ENCODE results near the gene LLGL2.
"Not testable (repeated sequence)": the region's sequence is repeated elsewhere in the genome, so short reads cannot be mapped to it uniquely, and the experiment has no call there.

The LLGL2 gene

DNA sequence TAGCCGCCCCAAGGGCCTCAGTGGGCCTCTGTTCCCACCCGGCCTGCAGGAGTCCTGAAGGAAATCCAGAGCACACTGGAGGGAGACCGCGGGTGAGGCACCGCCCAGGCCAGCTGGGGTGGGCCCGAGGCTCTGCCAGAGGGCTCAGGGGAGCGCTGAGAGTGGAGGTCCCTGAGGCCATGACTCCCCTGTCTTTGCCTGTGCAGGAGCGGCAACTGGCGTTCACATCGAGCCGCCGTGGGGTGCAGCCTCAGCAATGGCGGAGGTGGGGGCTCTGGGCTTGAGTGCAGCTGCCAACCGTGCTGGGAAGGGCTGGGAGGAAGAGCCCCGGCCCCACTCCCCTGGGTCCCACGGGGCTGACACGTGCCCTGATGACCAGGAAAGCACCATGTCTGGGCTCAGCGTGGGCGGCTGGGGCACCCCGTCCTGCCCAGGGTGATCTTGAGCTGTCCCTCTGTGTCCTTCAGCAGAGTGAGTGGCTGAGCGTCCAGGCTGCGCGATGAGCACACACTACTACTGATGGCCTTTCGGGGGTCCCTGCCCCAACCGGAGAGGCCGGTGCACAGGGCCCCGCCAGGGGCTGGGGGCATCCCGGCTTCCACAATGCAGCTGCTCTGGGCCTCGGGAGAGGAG is 49.0 kb downstream of the LLGL2 start:
- DNase-seq (ENCODE audit: low read depth), result no peak
- no peak overlapping the region for H3K4me3 ChIP-seq (ENCODE audit: low read depth, low read length)
- TF ChIP-seq, protein P1, sequence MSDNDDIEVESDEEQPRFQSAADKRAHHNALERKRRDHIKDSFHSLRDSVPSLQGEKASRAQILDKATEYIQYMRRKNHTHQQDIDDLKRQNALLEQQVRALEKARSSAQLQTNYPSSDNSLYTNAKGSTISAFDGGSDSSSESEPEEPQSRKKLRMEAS (IDR thresholded peaks at IDR 0.05; ENCODE audit: low read depth, low read length), result no peak
- TF ChIP-seq POLR2A (IDR thresholded peaks at IDR 0.05; ENCODE audit: extremely low read depth, insufficient read length) (no peak), MYC (IDR thresholded peaks at IDR 0.05; ENCODE audit: low read depth, low read length) (no peak)
- TF ChIP-seq, protein P2, sequence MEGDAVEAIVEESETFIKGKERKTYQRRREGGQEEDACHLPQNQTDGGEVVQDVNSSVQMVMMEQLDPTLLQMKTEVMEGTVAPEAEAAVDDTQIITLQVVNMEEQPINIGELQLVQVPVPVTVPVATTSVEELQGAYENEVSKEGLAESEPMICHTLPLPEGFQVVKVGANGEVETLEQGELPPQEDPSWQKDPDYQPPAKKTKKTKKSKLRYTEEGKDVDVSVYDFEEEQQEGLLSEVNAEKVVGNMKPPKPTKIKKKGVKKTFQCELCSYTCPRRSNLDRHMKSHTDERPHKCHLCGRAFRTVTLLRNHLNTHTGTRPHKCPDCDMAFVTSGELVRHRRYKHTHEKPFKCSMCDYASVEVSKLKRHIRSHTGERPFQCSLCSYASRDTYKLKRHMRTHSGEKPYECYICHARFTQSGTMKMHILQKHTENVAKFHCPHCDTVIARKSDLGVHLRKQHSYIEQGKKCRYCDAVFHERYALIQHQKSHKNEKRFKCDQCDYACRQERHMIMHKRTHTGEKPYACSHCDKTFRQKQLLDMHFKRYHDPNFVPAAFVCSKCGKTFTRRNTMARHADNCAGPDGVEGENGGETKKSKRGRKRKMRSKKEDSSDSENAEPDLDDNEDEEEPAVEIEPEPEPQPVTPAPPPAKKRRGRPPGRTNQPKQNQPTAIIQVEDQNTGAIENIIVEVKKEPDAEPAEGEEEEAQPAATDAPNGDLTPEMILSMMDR (IDR thresholded peaks at IDR 0.05; ENCODE audit: low read depth, low read length), result no peak

DNA sequence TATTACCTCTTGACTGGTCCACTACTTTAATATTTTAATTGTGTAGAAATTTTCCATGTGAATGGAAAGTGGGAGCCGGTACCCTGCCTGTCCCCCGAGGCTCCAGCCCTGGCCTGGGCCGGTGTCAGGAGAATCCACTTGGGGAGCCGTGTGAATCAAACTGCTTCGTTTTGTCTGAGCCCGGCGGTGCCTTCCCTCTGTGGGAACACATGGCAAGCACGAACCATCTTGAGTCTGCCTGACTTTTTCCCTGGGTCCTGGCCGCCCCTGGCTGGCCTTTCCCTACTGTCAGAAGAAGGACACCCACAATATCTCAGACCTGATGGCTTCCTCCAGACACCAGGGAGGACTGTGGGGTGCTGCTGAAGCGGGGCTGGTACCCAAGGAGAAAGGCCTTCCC is 49.7 kb downstream of the LLGL2 start:
- TF ChIP-seq, protein P1 (IDR thresholded peaks at IDR 0.05; ENCODE audit: low read depth, low read length), result no peak
- TF ChIP-seq POLR2A (IDR thresholded peaks at IDR 0.05; ENCODE audit: extremely low read depth, insufficient read length), result no peak
- TF ChIP-seq, protein P2 (IDR thresholded peaks at IDR 0.05; ENCODE audit: low read depth, low read length), result no peak
- no peak for TF ChIP-seq MYC (IDR thresholded peaks at IDR 0.05; ENCODE audit: low read depth, low read length)
- DNase-seq (ENCODE audit: low read depth), result no peak
- H3K4me3 ChIP-seq (ENCODE audit: low read depth, low read length), result no peak overlapping the region

DNA sequence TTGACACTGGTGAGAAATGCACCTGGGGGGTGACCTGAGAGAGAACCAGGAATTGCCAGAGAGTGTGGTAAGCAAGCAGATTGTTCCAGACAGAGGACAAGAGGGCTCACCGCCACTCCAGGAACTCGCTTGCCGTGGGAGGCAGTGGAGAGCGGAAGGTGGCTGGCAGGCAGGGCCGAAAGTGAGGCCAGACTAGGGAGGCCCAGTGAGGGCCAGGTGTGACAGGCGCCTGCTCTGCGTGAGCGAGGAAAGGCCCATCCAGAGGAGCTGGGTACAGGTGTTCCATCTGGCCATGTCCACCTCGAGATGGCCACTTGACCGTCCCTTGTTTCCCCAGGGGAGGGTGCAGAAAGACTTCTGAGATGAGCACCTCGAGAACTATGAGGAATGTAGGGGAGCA is 50.2 kb downstream of the LLGL2 start:
- H3K4me3 ChIP-seq (ENCODE audit: low read depth, low read length), result no peak overlapping the region
- TF ChIP-seq POLR2A (IDR thresholded peaks at IDR 0.05; ENCODE audit: extremely low read depth, insufficient read length), result no peak
- TF ChIP-seq, protein P2 (IDR thresholded peaks at IDR 0.05; ENCODE audit: low read depth, low read length), result no peak
- TF ChIP-seq, protein P1 (IDR thresholded peaks at IDR 0.05; ENCODE audit: low read depth, low read length), result no peak
- no peak for DNase-seq (ENCODE audit: low read depth)

DNA sequence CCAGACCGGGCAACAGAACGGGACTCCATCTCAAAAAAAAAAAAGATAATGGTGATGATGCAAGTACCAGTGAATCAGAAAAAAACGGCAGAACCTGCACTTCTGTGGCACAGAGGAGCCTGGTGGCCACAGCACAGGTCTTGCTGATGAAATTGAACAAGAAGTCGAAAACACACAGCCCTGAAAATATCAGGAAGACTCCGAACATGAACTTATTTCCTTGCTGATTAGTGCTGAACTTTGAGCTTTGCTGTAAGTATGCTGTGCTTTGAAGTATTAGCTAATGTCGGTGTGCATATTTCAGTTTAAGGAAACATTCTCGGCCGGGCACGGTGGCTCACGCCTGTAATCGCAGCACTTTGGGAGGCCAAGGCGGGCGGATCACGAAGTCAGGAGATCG is 51.2 kb downstream of the LLGL2 start:
- TF ChIP-seq MYC (IDR thresholded peaks at IDR 0.05; ENCODE audit: low read depth, low read length) (no peak), POLR2A (IDR thresholded peaks at IDR 0.05; ENCODE audit: extremely low read depth, insufficient read length) (no peak)
- TF ChIP-seq, protein P2 (IDR thresholded peaks at IDR 0.05; ENCODE audit: low read depth, low read length), result no peak
- TF ChIP-seq, protein P1 (IDR thresholded peaks at IDR 0.05; ENCODE audit: low read depth, low read length), result no peak
- DNase-seq (ENCODE audit: low read depth), result no peak
- no peak overlapping the region for H3K4me3 ChIP-seq (ENCODE audit: low read depth, low read length)

DNA sequence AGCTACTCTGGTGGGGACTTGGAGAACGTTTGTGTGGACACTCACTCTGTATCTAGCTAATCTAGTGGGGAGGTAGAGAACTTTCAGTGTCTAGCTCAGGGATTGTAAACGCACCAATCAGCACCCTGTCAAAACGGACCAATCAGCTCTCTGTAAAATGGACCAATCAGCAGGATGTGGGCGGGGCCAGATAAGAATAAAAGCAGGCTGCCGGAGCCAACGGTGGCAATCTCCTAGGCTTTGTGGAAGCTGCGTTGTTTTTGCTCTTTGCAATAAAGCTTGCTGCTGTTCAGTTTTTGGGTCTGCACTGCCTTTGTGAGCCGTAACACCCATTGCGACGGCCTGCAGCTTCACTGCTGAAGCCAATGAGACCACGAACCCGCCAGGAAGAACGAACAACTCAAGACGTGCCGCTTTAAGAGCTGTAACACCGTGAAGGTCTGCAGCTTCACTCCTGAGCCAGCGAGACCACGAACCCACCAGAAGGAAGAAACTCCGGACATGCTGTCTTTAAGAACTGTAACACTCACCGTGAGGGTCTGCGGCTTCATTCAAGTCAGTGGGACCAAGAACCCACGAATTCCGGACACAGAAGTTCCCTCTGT is 55.7 kb downstream of the LLGL2 start:
- not testable (repeated sequence) for DNase-seq (ENCODE audit: low read depth); H3K4me3 ChIP-seq (ENCODE audit: low read depth, low read length)

DNA sequence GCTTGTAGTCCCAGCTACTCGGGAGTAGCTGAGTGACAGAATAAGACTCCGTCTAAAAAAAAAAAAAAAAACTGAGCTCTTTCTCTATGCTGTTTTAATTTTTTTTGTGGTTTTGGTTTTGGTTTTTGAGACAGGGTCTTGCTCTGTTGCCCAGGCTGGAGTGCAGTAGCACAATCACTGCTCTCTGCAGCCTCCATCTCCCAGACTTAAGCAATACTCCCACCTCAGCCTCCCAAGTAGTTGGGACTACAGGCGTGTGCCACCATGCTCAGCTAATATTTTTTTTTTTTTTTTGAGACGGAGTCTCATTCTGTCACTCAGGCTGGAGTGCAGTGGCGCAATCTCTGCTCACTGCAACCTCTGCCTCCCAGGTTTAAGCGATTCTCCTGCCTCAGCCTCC is 57.7 kb downstream of the LLGL2 start:
- not testable (repeated sequence) for DNase-seq (ENCODE audit: low read depth)

DNA sequence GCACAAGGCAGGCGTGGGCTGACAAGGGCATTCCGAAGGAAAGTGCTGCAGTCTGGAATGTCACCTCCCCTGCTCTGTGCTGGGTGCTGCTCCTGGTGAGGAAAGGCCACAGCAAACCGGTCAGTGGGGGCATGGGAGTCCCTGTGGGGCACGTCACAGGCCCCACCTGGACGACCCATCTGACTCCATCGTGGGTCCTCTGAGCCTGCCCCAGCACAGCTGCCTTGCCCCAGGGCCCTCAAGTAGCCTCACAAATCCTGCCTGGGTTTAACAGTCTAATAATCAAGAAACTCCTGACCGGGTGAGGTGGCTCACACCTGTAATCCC is 59.3 kb downstream of the LLGL2 start:
- H3K4me3 ChIP-seq (ENCODE audit: low read depth, low read length), result no peak overlapping the region
- DNase-seq (ENCODE audit: low read depth), result no peak
- TF ChIP-seq, protein P1 (IDR thresholded peaks at IDR 0.05; ENCODE audit: low read depth, low read length), result no peak
- TF ChIP-seq, protein P2 (IDR thresholded peaks at IDR 0.05; ENCODE audit: low read depth, low read length), result no peak
- TF ChIP-seq POLR2A (IDR thresholded peaks at IDR 0.05; ENCODE audit: extremely low read depth, insufficient read length) (no peak), MYC (IDR thresholded peaks at IDR 0.05; ENCODE audit: low read depth, low read length) (no peak)

More for the DNA sequence above, 57.7 kb downstream of the LLGL2 start:
- not testable (repeated sequence) for H3K4me3 ChIP-seq (ENCODE audit: low read depth, low read length)

Data from NB4 (cell line).